Fibroblast of lung (primary cell): ENCODE measurements around the gene HUNK. TPM values are rescaled to one million over a fixed set of nuclear protein-coding genes. Genes with fewer than 3 reads are reported as not detected.

Experiments used
- DNase-seq, 2 donors: peaks; one replicate each; pipeline versions ENCODE4 v3.0.0 to v3.0.0-alpha.2; 2010; ENCODE audit warnings: low read depth in 2 of 2
- H2AFZ ChIP-seq: 2 replicates; pipeline ENCODE4 v1.5.1; 2012; ENCODE audit warnings: low read length, control low read depth, inconsistent platforms
- H3K27ac ChIP-seq: 2 replicates; pipeline ENCODE4 v1.5.1; 2011; ENCODE audit warnings: low read length, control low read depth; ENCODE audit not compliant: insufficient read depth
- H3K27me3 ChIP-seq: 2 replicates; pipeline ENCODE4 v1.5.1; 2011; ENCODE audit warnings: mild to moderate bottlenecking, low read length; ENCODE audit not compliant: control insufficient read depth, insufficient read depth
- H3K36me3 ChIP-seq: 2 replicates; pipeline ENCODE4 v1.5.1; 2011; ENCODE audit warnings: low read length; ENCODE audit not compliant: control insufficient read depth, insufficient read depth
- H3K4me1 ChIP-seq: 2 replicates; pipeline ENCODE4 v1.5.1; 2011; ENCODE audit warnings: low read length; ENCODE audit not compliant: control insufficient read depth, insufficient read depth; ENCODE audit errors: extremely low read depth
- H3K4me2 ChIP-seq: 2 replicates; pipeline ENCODE4 v1.5.1; 2011; ENCODE audit warnings: low read length, control low read depth; ENCODE audit not compliant: insufficient read depth; ENCODE audit errors: extremely low read depth
- H3K4me3 ChIP-seq, 4 experiments: fragments of 200-600 bp in 1 of 4; sonication (generic) in 1 of 4; replicated peaks in 1 of 4; 2 replicates each; pipeline ENCODE4 v1.5.1; 2011 to 2016; ENCODE audit warnings: low read length in 4 of 4, low read depth in 3 of 4, mild to moderate bottlenecking in 3 of 4, control low read depth in 2 of 4, inconsistent platforms in 1 of 4, mixed read lengths in 1 of 4; ENCODE audit not compliant: insufficient read depth in 1 of 4; ENCODE audit errors: control extremely low read depth in 1 of 4
- H3K79me2 ChIP-seq: 2 replicates; pipeline ENCODE4 v1.5.1; 2012; ENCODE audit warnings: mild to moderate bottlenecking, low read length, inconsistent platforms; ENCODE audit not compliant: control insufficient read depth, insufficient read depth
- H3K9ac ChIP-seq: 2 replicates; pipeline ENCODE4 v1.5.1; 2011; ENCODE audit warnings: mild to moderate bottlenecking, low read length, control low read depth; ENCODE audit not compliant: insufficient read depth
- H3K9me3 ChIP-seq: 2 replicates; pipeline ENCODE4 v1.5.1; 2012; ENCODE audit warnings: low read depth, low read length; ENCODE audit not compliant: control insufficient read depth, insufficient read depth
- H4K20me1 ChIP-seq: 2 replicates; pipeline ENCODE4 v1.5.1; 2011; ENCODE audit warnings: low read length; ENCODE audit not compliant: control insufficient read depth, insufficient read depth; ENCODE audit errors: extremely low read depth
- CTCF ChIP-seq, 2 donors: IDR thresholded peaks in 1 of 2; conservative IDR thresholded peaks in 1 of 2; 1 replicate in 1 of 2; 2 replicates in 1 of 2; pipeline ENCODE4 v1.5.1; 2011 to 2012; ENCODE audit warnings: low read length in 2 of 2, control low read depth in 1 of 2, inconsistent platforms in 1 of 2, low read depth in 1 of 2, mild to moderate bottlenecking in 1 of 2
- EZH2 ChIP-seq: IDR thresholded peaks from 2 replicates; pipeline ENCODE4 v1.5.1; 2012; ENCODE audit warnings: low read length, control low read depth, mild to moderate bottlenecking; ENCODE audit errors: missing control alignments
- polyA plus RNA-seq, 2 donors: library from polyadenylated mRNA; depleted of rRNA in 1 of 2; stranded (reverse) in 1 of 2; unstranded in 1 of 2; fragments of >200 nt; gene quantifications; 2 replicates each; pipeline ENCODE4 v1.2.1, GENCODE V29; 2011 to 2012; ENCODE audit warnings: missing spikeins in 1 of 2
- total RNA-seq: library from RNA; depleted of rRNA; stranded (reverse); fragments of >200 nt; gene quantifications from 2 replicates; pipeline ENCODE4 v1.2.1, GENCODE V29; 2014

Gene HUNK
- total and polyA plus RNA-seq, 2 donors (not counting 1 experiment from before 2014, with no cell fraction given), result 0.09 to 0.33 TPM

GRCh38 chr21:31903896-31904295, 31.1 kb downstream of the HUNK start:
- no peaks in the 10 kb centered on the region for H3K9me3 ChIP-seq
- no peak overlapping the region for H3K4me2 ChIP-seq
- no peaks in the 10 kb centered on the region for H4K20me1 ChIP-seq
- no peaks in the 10 kb centered on the region for H3K4me1 ChIP-seq
- no peak overlapping the region for H2AFZ ChIP-seq
- no peak overlapping the region for H3K4me3 ChIP-seq
- no peak for DNase-seq
- no peak overlapping the region for H3K9ac ChIP-seq
- no peaks in the 10 kb centered on the region for H3K36me3 ChIP-seq
- H3K27ac ChIP-seq, result no peak overlapping the region
- no peaks in the 10 kb centered on the region for H3K27me3 ChIP-seq
- TF ChIP-seq CTCF (conservative IDR thresholded peaks at IDR 0.05 in 1 of 2, IDR thresholded peaks at IDR 0.05 in 1 of 2; ENCODE audit: low read depth in 1 of 2, low read length in 2 of 2) (no peak), EZH2 (no peak)
- H3K79me2 ChIP-seq, result no peaks in the 10 kb centered on the region

GRCh38 chr21:31905503-31906451, 33.0 kb downstream of the HUNK start:
- Histone ChIP-seq H4K20me1 (no peaks in the 10 kb centered on the region), H3K36me3 (no peaks in the 10 kb centered on the region), H3K27me3 (no peaks in the 10 kb centered on the region), H3K27ac (no peak overlapping the region), H3K4me2 (no peak overlapping the region), H3K4me1 (no peaks in the 10 kb centered on the region), H3K4me3 (no peak overlapping the region), H2AFZ (no peak overlapping the region), H3K79me2 (no peaks in the 10 kb centered on the region), H3K9me3 (no peaks in the 10 kb centered on the region), H3K9ac (no peak overlapping the region)
- TF ChIP-seq CTCF (conservative IDR thresholded peaks at IDR 0.05 in 1 of 2, IDR thresholded peaks at IDR 0.05 in 1 of 2; ENCODE audit: low read depth in 1 of 2, low read length in 2 of 2) (no peak), EZH2 (no peak)
- peak in 1 of 2 donors; percentile 61 for DNase-seq

GRCh38 chr21:31908106-31909031, 35.5 kb downstream of the HUNK start:
- Histone ChIP-seq H3K4me1 (no peaks in the 10 kb centered on the region), H3K9me3 (no peaks in the 10 kb centered on the region), H3K4me3 (no peak overlapping the region), H3K9ac (no peak overlapping the region), H3K4me2 (no peak overlapping the region), H3K27me3 (no peaks in the 10 kb centered on the region), H3K79me2 (no peaks in the 10 kb centered on the region), H2AFZ (no peak overlapping the region), H3K36me3 (no peaks in the 10 kb centered on the region), H4K20me1 (no peaks in the 10 kb centered on the region), H3K27ac (no peak overlapping the region)
- peak in 1 of 2 donors; percentile 57 for DNase-seq
- TF ChIP-seq EZH2 (no peak), CTCF (conservative IDR thresholded peaks at IDR 0.05 in 1 of 2, IDR thresholded peaks at IDR 0.05 in 1 of 2; ENCODE audit: low read depth in 1 of 2, low read length in 2 of 2) (no peak)
